LNCAP (cell line): ENCODE results near the gene TINAGL1.

Experiments used
- TF ChIP-seq, protein P1 (sequence below): fragments of 450-650 bp; IDR thresholded peaks from 2 replicates; pipeline ENCODE4 v1.5.1; 2017; ENCODE audit warnings: mild to moderate bottlenecking

TINAGL1 gene

DNA sequence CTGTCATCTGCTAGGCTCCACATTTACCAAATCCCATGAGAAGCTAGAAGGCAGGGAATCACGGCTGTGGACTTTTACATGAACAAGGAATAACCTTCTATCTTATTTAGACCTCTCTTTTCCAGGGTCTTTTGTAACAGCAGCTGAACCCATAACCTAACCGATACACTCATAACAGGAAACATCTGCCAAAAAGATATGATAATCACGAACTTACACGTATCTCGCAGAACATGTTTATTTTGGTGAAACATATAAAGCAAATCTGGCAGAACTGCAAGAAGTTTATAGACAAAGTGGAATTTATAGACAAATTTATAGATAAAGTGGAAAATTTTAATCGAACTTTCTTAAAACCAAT, 20.4 kb downstream of the TINAGL1 start:
- TF ChIP-seq, protein P1, sequence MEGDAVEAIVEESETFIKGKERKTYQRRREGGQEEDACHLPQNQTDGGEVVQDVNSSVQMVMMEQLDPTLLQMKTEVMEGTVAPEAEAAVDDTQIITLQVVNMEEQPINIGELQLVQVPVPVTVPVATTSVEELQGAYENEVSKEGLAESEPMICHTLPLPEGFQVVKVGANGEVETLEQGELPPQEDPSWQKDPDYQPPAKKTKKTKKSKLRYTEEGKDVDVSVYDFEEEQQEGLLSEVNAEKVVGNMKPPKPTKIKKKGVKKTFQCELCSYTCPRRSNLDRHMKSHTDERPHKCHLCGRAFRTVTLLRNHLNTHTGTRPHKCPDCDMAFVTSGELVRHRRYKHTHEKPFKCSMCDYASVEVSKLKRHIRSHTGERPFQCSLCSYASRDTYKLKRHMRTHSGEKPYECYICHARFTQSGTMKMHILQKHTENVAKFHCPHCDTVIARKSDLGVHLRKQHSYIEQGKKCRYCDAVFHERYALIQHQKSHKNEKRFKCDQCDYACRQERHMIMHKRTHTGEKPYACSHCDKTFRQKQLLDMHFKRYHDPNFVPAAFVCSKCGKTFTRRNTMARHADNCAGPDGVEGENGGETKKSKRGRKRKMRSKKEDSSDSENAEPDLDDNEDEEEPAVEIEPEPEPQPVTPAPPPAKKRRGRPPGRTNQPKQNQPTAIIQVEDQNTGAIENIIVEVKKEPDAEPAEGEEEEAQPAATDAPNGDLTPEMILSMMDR = no peak

DNA sequence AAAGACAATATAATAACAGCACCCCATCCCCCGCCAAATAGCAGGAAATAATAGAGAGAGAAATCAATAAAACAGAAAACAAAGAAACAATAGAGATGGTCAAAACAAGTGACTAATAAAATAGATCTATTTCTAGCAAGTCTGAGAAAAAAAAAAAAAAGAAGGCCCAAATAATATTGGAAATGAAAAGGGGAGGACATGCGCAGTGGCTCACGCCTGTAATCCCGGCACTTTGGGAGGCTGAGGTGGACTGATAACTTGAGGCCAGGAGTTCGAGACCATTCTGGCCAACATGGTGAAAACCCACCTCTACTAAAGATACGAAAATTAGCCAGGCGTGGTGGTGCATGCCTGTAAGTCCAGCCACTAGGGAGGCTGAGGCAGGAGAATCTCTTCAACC, 22.7 kb downstream of the TINAGL1 start:
- TF ChIP-seq, protein P1 = no peak

DNA sequence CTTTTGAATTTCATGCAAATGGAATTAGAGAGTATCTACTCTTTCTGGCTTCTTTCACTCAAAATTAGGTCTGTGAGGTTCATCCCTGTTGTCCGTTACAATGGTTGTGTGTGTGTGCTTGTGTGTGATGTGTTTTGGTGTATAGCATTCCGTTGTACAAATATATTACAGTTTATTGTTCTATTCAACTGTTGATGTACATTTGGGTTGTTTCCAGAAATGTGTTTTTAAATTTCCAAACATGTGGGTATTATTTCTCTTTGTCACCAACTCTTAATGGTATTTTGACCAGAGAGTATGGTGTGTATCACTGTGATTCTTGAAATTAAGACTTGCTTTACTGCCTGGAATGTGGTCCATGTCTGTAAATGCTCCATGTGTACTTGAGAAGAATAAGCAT, 24.3 kb downstream of the TINAGL1 start:
- TF ChIP-seq, protein P1 = no peak

GRCh38 chr1:31602081-31602480, 25.8 kb downstream of the TINAGL1 start:
- TF ChIP-seq, protein P1 = no peak

DNA sequence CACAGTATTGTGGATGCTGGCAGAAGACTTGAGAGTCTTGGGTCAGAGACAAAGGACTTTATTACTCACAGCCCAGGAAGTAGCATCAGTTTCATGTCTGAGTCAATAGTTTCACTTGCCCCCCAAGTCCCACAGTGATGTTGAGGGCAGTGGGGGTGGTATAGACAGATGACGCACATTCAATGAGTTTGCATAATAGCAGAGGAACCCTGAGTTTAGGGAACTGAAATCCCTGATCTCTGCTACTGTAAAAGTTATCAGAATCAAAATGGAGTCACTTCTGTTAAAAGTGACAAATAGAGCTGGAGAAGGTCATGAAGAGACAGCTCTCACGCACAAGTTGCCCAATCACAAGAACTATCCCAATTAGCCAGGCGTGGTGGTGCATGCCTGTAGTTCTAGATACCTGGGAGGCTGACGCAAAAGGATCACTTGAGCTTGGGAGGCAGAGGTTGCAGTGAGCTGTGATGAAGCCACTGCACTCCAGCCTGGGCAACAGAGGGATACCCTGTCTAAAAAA, 29.7 kb downstream of the TINAGL1 start:
- TF ChIP-seq, protein P1 = no peak

DNA sequence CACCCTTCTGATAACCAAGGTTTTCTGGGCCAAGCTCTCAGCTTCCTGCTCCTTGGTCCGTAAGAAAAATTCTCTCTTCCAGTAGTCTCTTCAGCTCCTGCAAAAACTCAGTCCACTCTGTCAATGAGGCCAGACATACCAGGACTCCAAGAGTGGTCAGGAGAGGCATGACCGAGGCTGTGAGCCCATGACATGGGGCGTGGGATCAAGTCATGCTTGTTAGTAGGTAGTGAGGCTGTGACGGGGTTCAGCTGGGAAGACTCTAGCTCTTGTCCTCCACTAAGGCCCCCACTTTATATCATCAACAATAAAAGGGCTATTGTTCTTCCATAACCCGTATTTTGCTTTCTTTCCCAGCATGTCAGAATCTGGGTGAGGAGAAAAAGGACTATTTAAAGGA, 31.0 kb downstream of the TINAGL1 start:
- TF ChIP-seq, protein P1 = no peak

DNA sequence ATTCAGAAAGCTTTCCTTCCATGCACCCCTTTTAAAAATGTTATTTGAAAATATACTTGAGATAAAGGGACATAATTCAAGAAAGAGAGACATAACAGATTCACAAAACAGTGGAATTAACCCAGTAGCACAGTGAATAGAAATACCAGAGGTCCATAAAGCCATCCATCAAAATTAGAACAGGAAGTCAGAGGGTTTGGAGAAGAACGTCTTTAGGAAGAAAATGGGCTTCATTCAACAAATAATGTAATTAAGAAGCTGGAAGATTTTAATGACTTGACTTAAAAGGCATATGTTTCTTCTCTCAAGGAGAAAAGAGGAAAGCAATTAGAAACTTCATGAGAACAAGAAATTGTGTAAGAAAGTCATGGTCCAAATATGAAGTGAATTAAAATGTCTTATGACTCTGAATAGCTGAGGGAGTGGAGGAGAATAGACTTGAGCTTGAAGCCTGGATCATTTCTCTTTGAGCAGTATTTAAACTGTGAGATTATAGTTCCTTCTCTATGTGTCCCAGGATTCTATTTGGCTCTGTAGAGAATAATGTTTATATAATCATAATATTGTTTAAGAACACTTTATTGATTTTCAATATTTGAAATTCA, 33.3 kb downstream of the TINAGL1 start:
- TF ChIP-seq, protein P1 = no peak
